PC-9 (cell line): Measurements from ENCODE around the gene DTYMK.

Experiments used
- EZH2 ChIP-seq: fragments of 200-600 bp; sonication (generic); IDR thresholded peaks from 2 replicates; pipeline ENCODE4 v1.8.0; 2017; ENCODE audit warnings: antibody characterized with exemption, low read depth
- TF ChIP-seq, protein P1 (sequence below): fragments of 200-600 bp; sonication (generic); conservative IDR thresholded peaks from 2 replicates; pipeline ENCODE4 v1.6.1; 2017; ENCODE audit warnings: mixed run types, antibody characterized with exemption, mild to moderate bottlenecking, moderate library complexity

DNA sequence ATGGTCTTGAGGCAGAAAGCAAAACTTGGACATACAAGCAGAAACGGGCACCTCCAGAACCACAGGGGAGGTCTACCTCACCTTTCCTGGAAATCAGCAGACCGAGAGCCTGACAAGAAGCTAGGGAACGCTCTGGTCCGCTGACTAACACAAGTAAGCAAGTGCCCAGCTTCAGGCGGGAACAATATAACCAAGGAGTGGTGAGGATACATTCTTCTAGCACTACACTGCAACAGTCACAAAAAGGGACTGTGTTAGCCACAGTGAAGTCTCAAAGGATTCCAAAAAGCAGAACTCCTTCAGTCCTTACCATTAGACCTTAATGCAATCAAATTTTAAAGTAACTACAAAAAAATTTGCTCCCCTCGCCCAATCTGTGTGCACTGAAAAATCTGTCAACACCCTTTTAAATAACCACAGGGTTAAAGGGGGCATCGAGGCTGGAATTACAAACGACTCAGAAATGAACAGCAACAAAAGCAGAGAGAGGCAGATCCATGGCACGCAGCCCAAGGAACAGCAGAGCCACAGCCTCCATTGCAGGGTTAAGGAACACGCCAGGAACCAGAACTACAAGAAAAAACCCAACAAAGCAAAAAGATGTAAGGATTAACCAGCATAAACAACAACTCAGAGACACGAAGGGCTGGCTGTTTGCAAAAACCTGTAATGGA, 56.7 kb downstream of the DTYMK start:
- TF ChIP-seq, protein P1, sequence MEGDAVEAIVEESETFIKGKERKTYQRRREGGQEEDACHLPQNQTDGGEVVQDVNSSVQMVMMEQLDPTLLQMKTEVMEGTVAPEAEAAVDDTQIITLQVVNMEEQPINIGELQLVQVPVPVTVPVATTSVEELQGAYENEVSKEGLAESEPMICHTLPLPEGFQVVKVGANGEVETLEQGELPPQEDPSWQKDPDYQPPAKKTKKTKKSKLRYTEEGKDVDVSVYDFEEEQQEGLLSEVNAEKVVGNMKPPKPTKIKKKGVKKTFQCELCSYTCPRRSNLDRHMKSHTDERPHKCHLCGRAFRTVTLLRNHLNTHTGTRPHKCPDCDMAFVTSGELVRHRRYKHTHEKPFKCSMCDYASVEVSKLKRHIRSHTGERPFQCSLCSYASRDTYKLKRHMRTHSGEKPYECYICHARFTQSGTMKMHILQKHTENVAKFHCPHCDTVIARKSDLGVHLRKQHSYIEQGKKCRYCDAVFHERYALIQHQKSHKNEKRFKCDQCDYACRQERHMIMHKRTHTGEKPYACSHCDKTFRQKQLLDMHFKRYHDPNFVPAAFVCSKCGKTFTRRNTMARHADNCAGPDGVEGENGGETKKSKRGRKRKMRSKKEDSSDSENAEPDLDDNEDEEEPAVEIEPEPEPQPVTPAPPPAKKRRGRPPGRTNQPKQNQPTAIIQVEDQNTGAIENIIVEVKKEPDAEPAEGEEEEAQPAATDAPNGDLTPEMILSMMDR, result no peak
- no peak for TF ChIP-seq EZH2
